Gastroesophageal sphincter (tissue), 4 donors: Measurements from ENCODE around the gene HOXA1. TPM values are rescaled to one million over a fixed set of nuclear protein-coding genes. Genes with fewer than 3 reads are reported as not detected.
"Not testable (repeated sequence)": the region's sequence is repeated elsewhere in the genome, so short reads cannot be mapped to it uniquely, and the experiment has no call there.

Source experiments
- ATAC-seq: fragments of 150-250 bp; one replicate; pipeline ENCODE4 v1.9.1; 2016; ENCODE audit warnings: mild to moderate bottlenecking, moderate library complexity
- H3K27ac ChIP-seq, 4 donors: fragments of 200-600 bp; sonication (generic) in 3 of 4; 1 replicate in 3 of 4; 2 replicates in 1 of 4; pipeline ENCODE4 v1.5.1; 2016 to 2019
- H3K27me3 ChIP-seq: fragments of 200-600 bp; sonication (generic); one replicate; pipeline ENCODE4 v1.5.1; 2019
- H3K36me3 ChIP-seq, 2 donors: fragments of 200-600 bp; sonication (generic); one replicate each; pipeline ENCODE4 v1.5.1; 2019; ENCODE audit warnings: control low read depth in 1 of 2
- H3K4me1 ChIP-seq, 3 donors: fragments of 200-600 bp; sonication (generic); 1 replicate in 2 of 3; 2 replicates in 1 of 3; pipeline ENCODE4 v1.5.1; 2016 to 2019; ENCODE audit warnings: control low read depth in 2 of 3
- H3K4me3 ChIP-seq, 2 donors: fragments of 200-600 bp; sonication (generic); one replicate each; pipeline ENCODE4 v1.5.1; 2019; ENCODE audit warnings: mild to moderate bottlenecking in 1 of 2, moderate library complexity in 1 of 2
- H3K9me3 ChIP-seq, 3 donors: fragments of 200-600 bp; sonication (generic); one replicate each; pipeline ENCODE4 v1.5.1; 2017 to 2019; ENCODE audit warnings: control low read depth in 2 of 3
- EP300 ChIP-seq: sonication (generic); formaldehyde crosslinking; IDR thresholded peaks from one replicate; pipeline ENCODE4 v1.6.1; 2017; ENCODE audit warnings: antibody characterized with exemption, mild to moderate bottlenecking
- POLR2A ChIP-seq, 2 donors: fragments of 450-650 bp; IDR thresholded peaks; one replicate each; pipeline ENCODE4 v1.6.1; 2017; ENCODE audit warnings: antibody characterized with exemption in 2 of 2, mild to moderate bottlenecking in 2 of 2, moderate library complexity in 1 of 2
- POLR2AphosphoS5 ChIP-seq: sonication (generic); formaldehyde crosslinking; IDR thresholded peaks from one replicate; pipeline ENCODE4 v1.6.1; 2017; ENCODE audit warnings: antibody characterized with exemption
- WGBS, 2 donors: methylation state at CpG; one replicate each; pipeline ENCODE4 v1.1.5; 2018; ENCODE audit warnings: low coverage in 1 of 2; 5-methylcytosine and 5-hydroxymethylcytosine counted together
- small RNA-seq, 4 donors: library from RNA; depleted of rRNA; stranded (forward); fragments of <200 nt; gene quantifications; one replicate each; pipeline ENCODE3, GENCODE V24; 2016
- total RNA-seq, 4 donors: library from RNA; depleted of rRNA; stranded (reverse); fragments of >200 nt; gene quantifications; one replicate each; pipeline ENCODE4 v1.1.0, GENCODE V29; 2016
- TF ChIP-seq, protein P1 (sequence below), 4 experiments: fragments of 200-600 bp in 2 of 4; fragments of 450-650 bp in 2 of 4; sonication (generic) in 1 of 4; IDR thresholded peaks; one replicate each; pipeline ENCODE4 v1.5.1; 2017 to 2019; ENCODE audit warnings: antibody characterized with exemption in 4 of 4, mild to moderate bottlenecking in 2 of 4, moderate library complexity in 2 of 4

HOXA1 gene
- total RNA-seq, 4 donors from 2014 or later, result 0.23 to 2.3 (median 0.27) TPM; not detected in 1

GRCh38 chr7:27046854-27047549, 48.8 kb downstream of the HOXA1 start:
- WGBS, 2 donors, result 75 to 83% methylated on average over 4 to 7 of the region's 7 CpGs
- no peaks in the 10 kb centered on the region for H3K4me1 ChIP-seq
- H3K27ac ChIP-seq, result no peak overlapping the region
- TF ChIP-seq POLR2A (IDR thresholded peaks at IDR 0.05), result no peak
- TF ChIP-seq POLR2AphosphoS5, result no peak
- TF ChIP-seq EP300, result no peak
- TF ChIP-seq, protein P1, sequence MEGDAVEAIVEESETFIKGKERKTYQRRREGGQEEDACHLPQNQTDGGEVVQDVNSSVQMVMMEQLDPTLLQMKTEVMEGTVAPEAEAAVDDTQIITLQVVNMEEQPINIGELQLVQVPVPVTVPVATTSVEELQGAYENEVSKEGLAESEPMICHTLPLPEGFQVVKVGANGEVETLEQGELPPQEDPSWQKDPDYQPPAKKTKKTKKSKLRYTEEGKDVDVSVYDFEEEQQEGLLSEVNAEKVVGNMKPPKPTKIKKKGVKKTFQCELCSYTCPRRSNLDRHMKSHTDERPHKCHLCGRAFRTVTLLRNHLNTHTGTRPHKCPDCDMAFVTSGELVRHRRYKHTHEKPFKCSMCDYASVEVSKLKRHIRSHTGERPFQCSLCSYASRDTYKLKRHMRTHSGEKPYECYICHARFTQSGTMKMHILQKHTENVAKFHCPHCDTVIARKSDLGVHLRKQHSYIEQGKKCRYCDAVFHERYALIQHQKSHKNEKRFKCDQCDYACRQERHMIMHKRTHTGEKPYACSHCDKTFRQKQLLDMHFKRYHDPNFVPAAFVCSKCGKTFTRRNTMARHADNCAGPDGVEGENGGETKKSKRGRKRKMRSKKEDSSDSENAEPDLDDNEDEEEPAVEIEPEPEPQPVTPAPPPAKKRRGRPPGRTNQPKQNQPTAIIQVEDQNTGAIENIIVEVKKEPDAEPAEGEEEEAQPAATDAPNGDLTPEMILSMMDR (IDR thresholded peaks at IDR 0.05), result no peak
- no peaks in the 10 kb centered on the region for H3K36me3 ChIP-seq
- no peak overlapping the region for H3K4me3 ChIP-seq
- no peaks in the 10 kb centered on the region for H3K9me3 ChIP-seq
- no peaks in the 10 kb centered on the region for H3K27me3 ChIP-seq
- ATAC-seq, result no peak

GRCh38 chr7:27045972-27046371, 49.8 kb downstream of the HOXA1 start:
- no CpG with 5 or more reads among the region's 4 CpGs for WGBS, 2 donors

GRCh38 chr7:27045066-27045465, 50.7 kb downstream of the HOXA1 start:
- H3K36me3 ChIP-seq, H3K27ac ChIP-seq, ATAC-seq, H3K9me3 ChIP-seq, H3K27me3 ChIP-seq, H3K4me3 ChIP-seq, H3K4me1 ChIP-seq: not testable (repeated sequence)
- WGBS, 2 donors, result no CpG with 5 or more reads among the region's 28 CpGs

More at GRCh38 chr7:27045972-27046371, 49.8 kb downstream of the HOXA1 start:
- not testable (repeated sequence) for ATAC-seq, H3K9me3 ChIP-seq, H3K4me3 ChIP-seq, H3K4me1 ChIP-seq, H3K27me3 ChIP-seq, H3K36me3 ChIP-seq, H3K27ac ChIP-seq

Small RNAs within 50 kb of the gene (small RNA-seq; reads per million reads assigned to genes)
- 0 reads per million in 4 donors for gene RF01977

Other genes with a start within 250 kb of the HOXA1 start
- gene SKAP2, start 231.4 kb downstream of the HOXA1 start, total RNA-seq, result 10 to 100 TPM; 54.3 to 83.1 (median 76.1) TPM
- 1 to 10 TPM; 3.1 to 7.0 (median 5.0) TPM for gene HOXA2, start 6.7 kb upstream of the HOXA1 start, total RNA-seq
- gene HOXA4, start 34.8 kb upstream of the HOXA1 start, total RNA-seq, result 10 to 100 TPM in 3 of 4 donors, 1 to 10 TPM in 1; 8.6 to 20.2 (median 15.3) TPM
- gene HOXA5, start 47.7 kb upstream of the HOXA1 start, total RNA-seq, result 10 to 100 TPM; 11.0 to 34.6 (median 29.3) TPM
- 10 to 100 TPM in 1 of 4 donors, under 1 TPM in 1, not detected in 2; 0.46 to 12.7 TPM for gene HOXA6, start 51.8 kb upstream of the HOXA1 start, total RNA-seq
- gene HOXA3, start 56.6 kb upstream of the HOXA1 start, total RNA-seq, result 10 to 100 TPM in 2 of 4 donors, 1 to 10 TPM in 2; 6.4 to 22.6 (median 10.3) TPM
- gene HOXA7, start 60.7 kb upstream of the HOXA1 start, total RNA-seq, result 1 to 10 TPM in 3 of 4 donors, under 1 TPM in 1; 0.85 to 5.1 (median 1.4) TPM
- gene HOXA9, start 69.5 kb upstream of the HOXA1 start, total RNA-seq, result under 1 TPM in 2 of 4 donors, not detected in 2; 0.54 to 0.89 TPM
- gene HOXA10, start 78.3 kb upstream of the HOXA1 start, total RNA-seq, result under 1 TPM in 1 of 4 donors, not detected in 3; 0.67 TPM
- gene HOXA11, start 89.2 kb upstream of the HOXA1 start, total RNA-seq, result under 1 TPM in 1 of 4 donors, not detected in 3; 0.12 TPM
- gene HOXA13, start 104.1 kb upstream of the HOXA1 start, total RNA-seq, result under 1 TPM in 1 of 4 donors, not detected in 3; 0.12 TPM
- not detected for gene EVX1, start 146.8 kb upstream of the HOXA1 start, total RNA-seq